ENCODE results near the gene SLC3A2.

Gene SLC3A2

DNA sequence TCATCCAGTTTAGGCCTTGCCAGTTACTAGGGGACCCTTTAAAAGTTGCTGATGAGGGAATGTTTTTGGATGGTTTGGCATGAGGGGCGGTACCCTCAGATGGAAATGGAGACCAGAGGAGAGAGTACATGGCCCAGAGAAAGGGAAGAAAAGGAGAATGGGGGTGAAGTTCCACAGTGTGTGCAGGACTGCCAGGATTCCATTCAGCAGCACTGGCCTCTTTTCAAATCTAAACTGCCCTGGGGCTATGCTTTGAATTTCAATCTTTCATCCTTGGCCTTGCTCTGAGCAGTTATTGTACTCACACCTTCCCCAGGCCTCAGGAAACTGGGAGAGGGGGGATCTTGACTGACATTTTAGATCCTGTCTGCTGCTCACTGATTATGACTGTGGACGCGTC is 3.0 kb downstream of the SLC3A2 start:
- peaks cover 27 to 34% of the 10 kb centered on the region in 2 experiments for H3K4me1 ChIP-seq (ENCODE audit: control insufficient read depth in 1 of 2, insufficient read depth in 2 of 2, low read length in 2 of 2)
- peak in 1 of 2 donors; percentile 20 for DNase-seq
- peaks cover 21% of the 10 kb centered on the region for H3K79me2 ChIP-seq (ENCODE audit: control insufficient read depth, insufficient read depth, low read length, poor library complexity)
- H3K9ac ChIP-seq (ENCODE audit: low read length), result peak overlapping the region; percentile 57
- H2AK5ac ChIP-seq (ENCODE audit: low read length), result no peak overlapping the region
- H3K14ac ChIP-seq (ENCODE audit: low read length), result no peak overlapping the region
- no peak overlapping the region for H3K18ac ChIP-seq (ENCODE audit: low read length)
- H2BK12ac ChIP-seq (ENCODE audit: low read length), result no peak overlapping the region
- H4K8ac ChIP-seq (ENCODE audit: low read depth, low read length), result peak overlapping the region; percentile 50
- peak overlapping the region; percentile 94 for H3K27ac ChIP-seq (ENCODE audit: low read depth, low read length)
- H2AFZ ChIP-seq (ENCODE audit: insufficient read depth, low read length, poor library complexity), result no peak overlapping the region
- peak overlapping the region; percentile 10 for H3K4ac ChIP-seq (ENCODE audit: low read depth, low read length)
- H4K91ac ChIP-seq (ENCODE audit: low read depth, low read length), result no peak overlapping the region
- no peak overlapping the region for H3K4me3 ChIP-seq (ENCODE audit: low read depth, low read length)
- no peak overlapping the region for H4K12ac ChIP-seq (ENCODE audit: low read depth, low read length)
- no CpG with 5 or more reads among the region's 3 CpGs for WGBS (ENCODE audit: extremely low coverage, insufficient coverage, insufficient read length)
- H3K36me3 ChIP-seq (ENCODE audit: control insufficient read depth in 1 of 2, insufficient read depth in 2 of 2, low read length in 2 of 2), result peaks cover 55 to 62% of the 10 kb centered on the region in 2 experiments
- no peak overlapping the region for H2BK120ac ChIP-seq (ENCODE audit: insufficient read depth, low read length, poor library complexity)
- H3K27me3 ChIP-seq (ENCODE audit: insufficient read depth, low read length), result no peaks in the 10 kb centered on the region
- H3K4me2 ChIP-seq (ENCODE audit: low read length), result peak overlapping the region; percentile 69
- peaks cover 3% of the 10 kb centered on the region for H3K9me3 ChIP-seq (ENCODE audit: insufficient read depth, low read depth, low read length)
- no peak overlapping the region for H3K23ac ChIP-seq (ENCODE audit: low read length)
- H2BK5ac ChIP-seq (ENCODE audit: low read depth, low read length, poor library complexity), result peak overlapping the region; percentile 54
- H3K79me1 ChIP-seq (ENCODE audit: low read length), result peaks cover 21% of the 10 kb centered on the region

DNA sequence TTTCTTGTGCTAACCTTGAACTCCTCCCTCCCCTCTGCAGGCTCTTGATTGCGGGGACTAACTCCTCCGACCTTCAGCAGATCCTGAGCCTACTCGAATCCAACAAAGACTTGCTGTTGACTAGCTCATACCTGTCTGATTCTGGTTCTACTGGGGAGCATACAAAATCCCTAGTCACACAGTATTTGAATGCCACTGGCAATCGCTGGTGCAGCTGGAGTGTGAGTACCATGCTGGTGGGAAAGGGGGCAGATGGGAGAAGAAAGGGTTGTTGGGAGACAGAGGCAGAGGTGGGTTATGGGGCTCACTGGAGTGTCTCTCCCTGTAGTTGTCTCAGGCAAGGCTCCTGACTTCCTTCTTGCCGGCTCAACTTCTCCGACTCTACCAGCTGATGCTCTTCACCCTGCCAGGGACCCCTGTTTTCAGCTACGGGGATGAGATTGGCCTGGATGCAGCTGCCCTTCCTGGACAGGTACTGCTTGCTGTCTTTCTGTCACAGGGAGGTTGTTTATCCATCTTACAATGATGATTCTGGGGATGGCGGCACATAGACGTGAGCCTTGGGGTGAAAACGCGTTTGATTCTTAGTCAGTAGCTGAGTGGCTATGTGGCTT is 4.5 kb downstream of the SLC3A2 start:
- Histone ChIP-seq H3K4me2 (ENCODE audit: low read length) (peak overlapping the region; percentile 4), H4K8ac (ENCODE audit: low read depth, low read length) (no peak overlapping the region), H2BK120ac (ENCODE audit: insufficient read depth, low read length, poor library complexity) (no peak overlapping the region), H3K14ac (ENCODE audit: low read length) (no peak overlapping the region), H3K27ac (ENCODE audit: low read depth, low read length) (no peak overlapping the region), H3K4ac (ENCODE audit: low read depth, low read length) (peak overlapping the region; percentile 0), H2BK5ac (ENCODE audit: low read depth, low read length, poor library complexity) (no peak overlapping the region), H3K79me1 (ENCODE audit: low read length) (peaks cover 26% of the 10 kb centered on the region), H4K91ac (ENCODE audit: low read depth, low read length) (no peak overlapping the region), H3K79me2 (ENCODE audit: control insufficient read depth, insufficient read depth, low read length, poor library complexity) (peaks cover 21% of the 10 kb centered on the region), H3K18ac (ENCODE audit: low read length) (no peak overlapping the region), H2AFZ (ENCODE audit: insufficient read depth, low read length, poor library complexity) (no peak overlapping the region), H3K4me1 (ENCODE audit: control insufficient read depth in 1 of 2, insufficient read depth in 2 of 2, low read length in 2 of 2) (peaks cover 31 to 42% of the 10 kb centered on the region in 2 experiments), H3K9me3 (ENCODE audit: insufficient read depth, low read depth, low read length) (peaks cover 3% of the 10 kb centered on the region), H3K4me3 (ENCODE audit: low read depth, low read length) (no peak overlapping the region), H2BK12ac (ENCODE audit: low read length) (no peak overlapping the region), H4K12ac (ENCODE audit: low read depth, low read length) (no peak overlapping the region), H3K36me3 (ENCODE audit: control insufficient read depth in 1 of 2, insufficient read depth in 2 of 2, low read length in 2 of 2) (peaks cover 56 to 71% of the 10 kb centered on the region in 2 experiments), H2AK5ac (ENCODE audit: low read length) (no peak overlapping the region), H3K27me3 (ENCODE audit: insufficient read depth, low read length) (no peaks in the 10 kb centered on the region), H3K9ac (ENCODE audit: low read length) (no peak overlapping the region), H3K23ac (ENCODE audit: low read length) (no peak overlapping the region)
- WGBS (ENCODE audit: extremely low coverage, insufficient coverage, insufficient read length), result no CpG with 5 or more reads among the region's 11 CpGs
- no peak for DNase-seq

DNA sequence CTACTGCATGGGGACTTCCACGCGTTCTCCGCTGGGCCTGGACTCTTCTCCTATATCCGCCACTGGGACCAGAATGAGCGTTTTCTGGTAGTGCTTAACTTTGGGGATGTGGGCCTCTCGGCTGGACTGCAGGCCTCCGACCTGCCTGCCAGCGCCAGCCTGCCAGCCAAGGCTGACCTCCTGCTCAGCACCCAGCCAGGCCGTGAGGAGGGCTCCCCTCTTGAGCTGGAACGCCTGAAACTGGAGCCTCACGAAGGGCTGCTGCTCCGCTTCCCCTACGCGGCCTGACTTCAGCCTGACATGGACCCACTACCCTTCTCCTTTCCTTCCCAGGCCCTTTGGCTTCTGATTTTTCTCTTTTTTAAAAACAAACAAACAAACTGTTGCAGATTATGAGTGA is 7.7 kb downstream of the SLC3A2 start:
- no peak for DNase-seq
- Histone ChIP-seq H3K36me3 (ENCODE audit: control insufficient read depth in 1 of 2, insufficient read depth in 2 of 2, low read length in 2 of 2) (peaks cover 53 to 59% of the 10 kb centered on the region in 2 experiments), H2BK5ac (ENCODE audit: low read depth, low read length, poor library complexity) (peak overlapping the region; percentile 28), H3K4ac (ENCODE audit: low read depth, low read length) (no peak overlapping the region), H3K4me1 (ENCODE audit: control insufficient read depth in 1 of 2, insufficient read depth in 2 of 2, low read length in 2 of 2) (peaks cover 28 to 38% of the 10 kb centered on the region in 2 experiments), H2AK5ac (ENCODE audit: low read length) (no peak overlapping the region), H3K9ac (ENCODE audit: low read length) (no peak overlapping the region), H3K27me3 (ENCODE audit: insufficient read depth, low read length) (no peaks in the 10 kb centered on the region), H3K18ac (ENCODE audit: low read length) (no peak overlapping the region), H2BK120ac (ENCODE audit: insufficient read depth, low read length, poor library complexity) (no peak overlapping the region), H3K4me2 (ENCODE audit: low read length) (peak overlapping the region; percentile 15), H3K4me3 (ENCODE audit: low read depth, low read length) (no peak overlapping the region), H3K79me1 (ENCODE audit: low read length) (peaks cover 9% of the 10 kb centered on the region), H4K12ac (ENCODE audit: low read depth, low read length) (no peak overlapping the region), H3K14ac (ENCODE audit: low read length) (no peak overlapping the region), H4K91ac (ENCODE audit: low read depth, low read length) (no peak overlapping the region), H2BK12ac (ENCODE audit: low read length) (no peak overlapping the region), H3K9me3 (ENCODE audit: insufficient read depth, low read depth, low read length) (no peaks in the 10 kb centered on the region), H3K79me2 (ENCODE audit: control insufficient read depth, insufficient read depth, low read length, poor library complexity) (peaks cover 1% of the 10 kb centered on the region), H3K27ac (ENCODE audit: low read depth, low read length) (peak overlapping the region; percentile 70), H3K23ac (ENCODE audit: low read length) (no peak overlapping the region), H2AFZ (ENCODE audit: insufficient read depth, low read length, poor library complexity) (no peak overlapping the region), H4K8ac (ENCODE audit: low read depth, low read length) (no peak overlapping the region)
- no CpG with 5 or more reads among the region's 14 CpGs for WGBS (ENCODE audit: extremely low coverage, insufficient coverage, insufficient read length)

DNA sequence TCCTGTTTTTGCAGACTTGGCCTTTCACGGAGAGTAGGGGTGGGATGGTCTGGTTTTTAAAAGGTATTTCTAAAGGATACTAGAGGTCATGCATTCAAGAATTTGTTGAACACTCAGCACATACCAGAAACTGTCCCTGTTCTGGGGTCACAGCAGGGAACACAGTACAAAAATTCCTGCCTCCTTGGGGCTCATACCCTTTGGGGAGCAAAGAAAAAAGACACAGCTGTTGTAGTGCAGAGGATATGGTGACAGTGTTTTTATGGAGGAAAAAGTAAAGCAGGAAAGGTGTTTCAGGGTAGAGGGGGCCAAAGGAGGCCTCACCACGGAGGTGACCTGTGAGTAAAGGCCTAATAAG is 8.4 kb downstream of the SLC3A2 start:
- H2BK12ac ChIP-seq (ENCODE audit: low read length), result no peak overlapping the region
- H3K14ac ChIP-seq (ENCODE audit: low read length), result no peak overlapping the region
- H3K9me3 ChIP-seq (ENCODE audit: insufficient read depth, low read depth, low read length), result no peaks in the 10 kb centered on the region
- no peak overlapping the region for H4K12ac ChIP-seq (ENCODE audit: low read depth, low read length)
- H3K27ac ChIP-seq (ENCODE audit: low read depth, low read length), result peak overlapping the region; percentile 70
- no peak overlapping the region for H3K23ac ChIP-seq (ENCODE audit: low read length)
- H2BK120ac ChIP-seq (ENCODE audit: insufficient read depth, low read length, poor library complexity), result no peak overlapping the region
- no peak overlapping the region for H2AK5ac ChIP-seq (ENCODE audit: low read length)
- H3K79me1 ChIP-seq (ENCODE audit: low read length), result peaks cover 7% of the 10 kb centered on the region
- no peak for DNase-seq
- no peak overlapping the region for H3K4ac ChIP-seq (ENCODE audit: low read depth, low read length)
- peak overlapping the region; percentile 32 for H2BK5ac ChIP-seq (ENCODE audit: low read depth, low read length, poor library complexity)
- peak overlapping the region; percentile 26 for H3K4me2 ChIP-seq (ENCODE audit: low read length)
- H2AFZ ChIP-seq (ENCODE audit: insufficient read depth, low read length, poor library complexity), result no peak overlapping the region
- H3K79me2 ChIP-seq (ENCODE audit: control insufficient read depth, insufficient read depth, low read length, poor library complexity), result no peaks in the 10 kb centered on the region
- H3K36me3 ChIP-seq (ENCODE audit: control insufficient read depth in 1 of 2, insufficient read depth in 2 of 2, low read length in 2 of 2), result peaks cover 48 to 52% of the 10 kb centered on the region in 2 experiments
- no CpG with 5 or more reads among the region's 2 CpGs for WGBS (ENCODE audit: extremely low coverage, insufficient coverage, insufficient read length)
- H4K8ac ChIP-seq (ENCODE audit: low read depth, low read length), result no peak overlapping the region
- H3K4me1 ChIP-seq (ENCODE audit: control insufficient read depth in 1 of 2, insufficient read depth in 2 of 2, low read length in 2 of 2), result peaks cover 26 to 34% of the 10 kb centered on the region in 2 experiments
- H4K91ac ChIP-seq (ENCODE audit: low read depth, low read length), result no peak overlapping the region
- H3K27me3 ChIP-seq (ENCODE audit: insufficient read depth, low read length), result no peaks in the 10 kb centered on the region
- no peak overlapping the region for H3K4me3 ChIP-seq (ENCODE audit: low read depth, low read length)
- H3K18ac ChIP-seq (ENCODE audit: low read length), result no peak overlapping the region
- H3K9ac ChIP-seq (ENCODE audit: low read length), result no peak overlapping the region
